GM06990 (cell line): ENCODE measurements around the gene TBCB.
A peak's percentile ranks its signal among the peaks of the same experiment; 100 is the strongest.
"Not testable (repeated sequence)": the region's sequence is repeated elsewhere in the genome, so short reads cannot be mapped to it uniquely, and the experiment has no call there.

Source experiments
- DNase-seq: peaks from one replicate; pipeline ENCODE4 v3.0.0-alpha.2; 2011; ENCODE audit not compliant: insufficient read length; ENCODE audit errors: extremely low read depth
- H3K27me3 ChIP-seq: replicated peaks from 2 replicates; pipeline ENCODE4 v1.6.0; 2011; ENCODE audit warnings: low read length; ENCODE audit not compliant: control insufficient read depth, insufficient read depth
- H3K36me3 ChIP-seq: 2 replicates; pipeline ENCODE4 v1.5.1; 2011; ENCODE audit warnings: low read length; ENCODE audit not compliant: control insufficient read depth, insufficient read depth
- H3K4me3 ChIP-seq: replicated peaks from 2 replicates; pipeline ENCODE4 v1.5.1; 2011; ENCODE audit warnings: low read depth, mild to moderate bottlenecking, control low read depth, low read length
- TF ChIP-seq, protein P1 (sequence below): IDR thresholded peaks from 2 replicates; pipeline ENCODE4 v1.5.1; 2011; ENCODE audit warnings: low read length, control low read depth, mild to moderate bottlenecking, inconsistent platforms; ENCODE audit not compliant: insufficient read depth, poor library complexity, severe bottlenecking

Gene TBCB, protein sequence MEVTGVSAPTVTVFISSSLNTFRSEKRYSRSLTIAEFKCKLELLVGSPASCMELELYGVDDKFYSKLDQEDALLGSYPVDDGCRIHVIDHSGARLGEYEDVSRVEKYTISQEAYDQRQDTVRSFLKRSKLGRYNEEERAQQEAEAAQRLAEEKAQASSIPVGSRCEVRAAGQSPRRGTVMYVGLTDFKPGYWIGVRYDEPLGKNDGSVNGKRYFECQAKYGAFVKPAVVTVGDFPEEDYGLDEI

DNA sequence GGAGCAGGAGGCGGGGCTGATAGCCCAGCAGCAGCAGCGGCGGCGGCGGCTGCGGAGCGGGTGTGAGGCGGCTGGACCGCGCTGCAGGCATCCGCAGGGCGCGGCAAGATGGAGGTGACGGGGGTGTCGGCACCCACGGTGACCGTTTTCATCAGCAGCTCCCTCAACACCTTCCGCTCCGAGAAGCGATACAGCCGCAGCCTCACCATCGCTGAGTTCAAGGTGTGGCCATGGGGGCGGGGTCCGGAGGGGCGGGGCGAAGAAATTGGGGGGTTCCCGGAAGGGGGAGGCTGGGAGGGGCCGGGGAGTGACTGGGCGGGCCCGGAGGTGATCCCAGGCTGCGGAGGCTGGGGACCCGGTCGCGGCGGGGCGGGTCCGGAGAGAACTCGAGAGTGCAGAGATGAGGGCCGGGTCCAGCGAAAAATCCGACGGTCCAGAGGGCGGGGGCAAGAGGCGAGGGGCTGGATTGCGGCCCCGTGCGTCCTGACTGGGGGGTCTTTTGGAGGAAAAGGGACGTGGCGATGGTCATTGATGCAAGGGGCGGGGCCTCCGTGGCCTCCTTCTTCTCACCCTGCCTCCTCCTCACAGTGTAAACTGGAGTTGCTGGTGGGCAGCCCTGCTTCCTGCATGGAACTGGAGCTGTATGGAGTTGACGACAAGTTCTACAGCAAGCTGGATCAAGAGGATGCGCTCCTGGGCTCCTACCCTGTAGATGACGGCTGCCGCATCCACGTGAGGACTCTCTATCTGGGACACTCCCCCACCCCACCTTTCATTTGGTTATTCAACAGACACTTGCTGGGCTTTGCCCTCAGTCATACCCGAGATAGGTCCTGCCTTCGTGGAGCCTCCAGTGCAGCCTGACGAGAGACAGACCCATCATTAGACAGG is at the start of gene TBCB:
Gene TBCB, plus strand, starts transcription at position 16 of the 891 bp plus-strand sequence. Its CDS starts 93 bp downstream, at position 109.
- TF ChIP-seq, protein P1, sequence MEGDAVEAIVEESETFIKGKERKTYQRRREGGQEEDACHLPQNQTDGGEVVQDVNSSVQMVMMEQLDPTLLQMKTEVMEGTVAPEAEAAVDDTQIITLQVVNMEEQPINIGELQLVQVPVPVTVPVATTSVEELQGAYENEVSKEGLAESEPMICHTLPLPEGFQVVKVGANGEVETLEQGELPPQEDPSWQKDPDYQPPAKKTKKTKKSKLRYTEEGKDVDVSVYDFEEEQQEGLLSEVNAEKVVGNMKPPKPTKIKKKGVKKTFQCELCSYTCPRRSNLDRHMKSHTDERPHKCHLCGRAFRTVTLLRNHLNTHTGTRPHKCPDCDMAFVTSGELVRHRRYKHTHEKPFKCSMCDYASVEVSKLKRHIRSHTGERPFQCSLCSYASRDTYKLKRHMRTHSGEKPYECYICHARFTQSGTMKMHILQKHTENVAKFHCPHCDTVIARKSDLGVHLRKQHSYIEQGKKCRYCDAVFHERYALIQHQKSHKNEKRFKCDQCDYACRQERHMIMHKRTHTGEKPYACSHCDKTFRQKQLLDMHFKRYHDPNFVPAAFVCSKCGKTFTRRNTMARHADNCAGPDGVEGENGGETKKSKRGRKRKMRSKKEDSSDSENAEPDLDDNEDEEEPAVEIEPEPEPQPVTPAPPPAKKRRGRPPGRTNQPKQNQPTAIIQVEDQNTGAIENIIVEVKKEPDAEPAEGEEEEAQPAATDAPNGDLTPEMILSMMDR = no peak
- no peak for DNase-seq
- Histone ChIP-seq H3K36me3 (peaks cover 16% of the 10 kb centered on the region), H3K27me3 (no peaks in the 10 kb centered on the region), H3K4me3 (peak within 1 kb of the TSS; percentile 98)

GRCh38 chr19:36067681-36068080 is 47.6 kb upstream of the TBCB start:
- H3K36me3 ChIP-seq = peaks cover 29% of the 10 kb centered on the region
- TF ChIP-seq, protein P1 = no peak
- DNase-seq = no peak
- H3K27me3 ChIP-seq = no peaks in the 10 kb centered on the region
- no peak overlapping the region for H3K4me3 ChIP-seq

- not testable (repeated sequence) for DNase-seq, H3K27me3 ChIP-seq, H3K4me3 ChIP-seq
- peaks cover 25% of the 10 kb centered on the region for H3K36me3 ChIP-seq
These were observed 46.3 kb upstream of the TBCB start for GRCh38 chr19:36068810-36069499.

DNA sequence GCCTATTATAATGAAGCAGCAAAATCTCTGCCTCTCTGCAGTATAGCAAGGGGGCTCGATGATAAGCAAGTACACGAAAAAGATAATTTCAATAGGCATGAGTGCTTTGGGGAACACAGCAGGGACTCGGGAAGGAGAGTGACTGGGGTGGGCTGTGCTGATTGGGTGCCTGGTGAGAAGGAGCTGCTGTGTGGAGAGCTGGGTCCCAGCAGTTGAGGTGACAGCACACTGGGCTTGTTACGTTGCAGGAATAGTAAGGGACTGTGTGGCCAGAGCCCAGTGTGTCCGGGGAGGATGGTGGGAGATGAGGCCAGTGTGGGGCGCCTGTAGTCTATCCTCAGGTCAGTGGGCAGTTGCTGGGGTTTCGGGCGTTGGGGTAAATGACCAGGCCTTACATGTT is 43.2 kb upstream of the TBCB start:
- Histone ChIP-seq H3K27me3 (no peaks in the 10 kb centered on the region), H3K4me3 (no peak overlapping the region), H3K36me3 (peaks cover 12% of the 10 kb centered on the region)
- no peak for DNase-seq
- TF ChIP-seq, protein P1 = no peak

GRCh38 chr19:36073121-36073876 is 42.0 kb upstream of the TBCB start:
- H3K27me3 ChIP-seq = no peaks in the 10 kb centered on the region
- H3K4me3 ChIP-seq = no peak overlapping the region
- no peak for DNase-seq
- H3K36me3 ChIP-seq = peaks cover 7% of the 10 kb centered on the region
- TF ChIP-seq, protein P1 = no peak
